Mesenchymal stem cell (in vitro differentiated cells and primary cell): ENCODE measurements around the gene TMEM63B.
A peak's percentile ranks its signal among the peaks of the same experiment; 100 is the strongest.
"Not testable (repeated sequence)": the region's sequence is repeated elsewhere in the genome, so short reads cannot be mapped to it uniquely, and the experiment has no call there.

Experiments
- DNase-seq: peaks from one replicate; pipeline ENCODE4 v3.0.0-alpha.2; 2013
- H2AFZ ChIP-seq: one replicate; pipeline ENCODE4 v1.6.1; 2013; ENCODE audit warnings: low read depth, mild to moderate bottlenecking, control low read depth, inconsistent platforms, low read length, moderate library complexity
- H2AK5ac ChIP-seq: 2 replicates; pipeline ENCODE4 v1.6.1; 2013; ENCODE audit warnings: low read length, moderate library complexity, mild to moderate bottlenecking, inconsistent platforms; ENCODE audit not compliant: severe bottlenecking
- H2BK120ac ChIP-seq: one replicate; pipeline ENCODE4 v1.6.1; 2013; ENCODE audit warnings: low read depth, mild to moderate bottlenecking, inconsistent platforms, low read length, moderate library complexity
- H2BK12ac ChIP-seq, 2 experiments: one replicate each; pipeline ENCODE4 v1.6.1; 2013; ENCODE audit warnings: inconsistent platforms in 2 of 2, low read length in 2 of 2, mild to moderate bottlenecking in 2 of 2, moderate library complexity in 2 of 2, control low read depth in 1 of 2
- H2BK15ac ChIP-seq: one replicate; pipeline ENCODE4 v1.6.1; 2013; ENCODE audit warnings: mild to moderate bottlenecking, low read depth, inconsistent platforms; ENCODE audit not compliant: poor library complexity, severe bottlenecking
- H2BK5ac ChIP-seq: 2 replicates; pipeline ENCODE4 v1.6.1; 2013; ENCODE audit warnings: low read depth, mild to moderate bottlenecking, low read length, control low read depth, inconsistent platforms; ENCODE audit not compliant: poor library complexity, severe bottlenecking
- H3K14ac ChIP-seq, 2 experiments: one replicate each; pipeline ENCODE4 v1.6.1; 2013; ENCODE audit warnings: inconsistent platforms in 2 of 2, low read length in 2 of 2, control low read depth in 1 of 2, mild to moderate bottlenecking in 1 of 2, moderate library complexity in 1 of 2
- H3K18ac ChIP-seq, 2 experiments: one replicate each; pipeline ENCODE4 v1.6.1; 2013; ENCODE audit warnings: inconsistent platforms in 2 of 2, low read length in 2 of 2, control low read depth in 1 of 2, low read depth in 1 of 2, mild to moderate bottlenecking in 1 of 2
- H3K23ac ChIP-seq, 2 experiments: one replicate each; pipeline ENCODE4 v1.6.1; 2013; ENCODE audit warnings: inconsistent platforms in 2 of 2, low read length in 2 of 2, mild to moderate bottlenecking in 2 of 2, moderate library complexity in 2 of 2, control low read depth in 1 of 2
- H3K27ac ChIP-seq: 2 replicates; pipeline ENCODE4 v1.5.1; 2013; ENCODE audit warnings: mild to moderate bottlenecking, moderate library complexity, low read length, control low read depth, inconsistent platforms; ENCODE audit not compliant: poor library complexity, severe bottlenecking
- H3K27me3 ChIP-seq, 2 experiments: 2 replicates each; pipeline versions ENCODE4 v1.6.1 to v1.7.0; 2013; ENCODE audit warnings: low read length in 2 of 2, mild to moderate bottlenecking in 2 of 2, moderate library complexity in 2 of 2, control low read depth in 1 of 2, inconsistent platforms in 1 of 2; ENCODE audit not compliant: control insufficient read depth in 1 of 2, insufficient read depth in 1 of 2
- H3K36me3 ChIP-seq, 2 experiments: 2 replicates each; pipeline versions ENCODE4 v1.6.1 to v1.7.0; 2013; ENCODE audit warnings: low read length in 2 of 2, control low read depth in 1 of 2, inconsistent platforms in 1 of 2, low read depth in 1 of 2, mild to moderate bottlenecking in 1 of 2; ENCODE audit not compliant: insufficient read depth in 2 of 2, control insufficient read depth in 1 of 2
- H3K4ac ChIP-seq, 2 experiments: one replicate each; pipeline ENCODE4 v1.6.1; 2013; ENCODE audit warnings: inconsistent platforms in 2 of 2, low read length in 2 of 2, mild to moderate bottlenecking in 2 of 2, moderate library complexity in 2 of 2, control low read depth in 1 of 2, low read depth in 1 of 2
- H3K4me1 ChIP-seq: 2 replicates; pipeline ENCODE4 v1.6.1; 2013; ENCODE audit warnings: low read depth, low read length, control low read depth; ENCODE audit not compliant: control insufficient read depth, insufficient read depth
- H3K4me2 ChIP-seq: 2 replicates; pipeline ENCODE4 v1.6.1; 2013; ENCODE audit warnings: low read length, mild to moderate bottlenecking, inconsistent platforms; ENCODE audit not compliant: poor library complexity, severe bottlenecking
- H3K4me3 ChIP-seq, 2 experiments: 2 replicates each; pipeline versions ENCODE4 v1.5.1 to v1.7.0; 2013; ENCODE audit warnings: low read length in 2 of 2, mild to moderate bottlenecking in 2 of 2, control low read depth in 1 of 2, low read depth in 1 of 2; ENCODE audit not compliant: insufficient read depth in 1 of 2
- H3K79me1 ChIP-seq: replicated peaks from 2 replicates; pipeline ENCODE4 v1.6.1; 2013; ENCODE audit warnings: mild to moderate bottlenecking, control low read depth, low read length, inconsistent platforms; ENCODE audit not compliant: poor library complexity, severe bottlenecking
- H3K9ac ChIP-seq: 2 replicates; pipeline ENCODE4 v1.7.0; 2013; ENCODE audit warnings: mild to moderate bottlenecking, low read length, moderate library complexity
- H3K9me3 ChIP-seq: 2 replicates; pipeline ENCODE4 v1.7.0; 2013; ENCODE audit warnings: mild to moderate bottlenecking, low read length; ENCODE audit not compliant: control insufficient read depth
- H4K8ac ChIP-seq: one replicate; pipeline ENCODE4 v1.6.1; 2013; ENCODE audit warnings: inconsistent platforms, mild to moderate bottlenecking, low read length, moderate library complexity
- H4K91ac ChIP-seq: one replicate; pipeline ENCODE4 v1.6.1; 2013; ENCODE audit warnings: mild to moderate bottlenecking, low read length, inconsistent platforms
- WGBS: methylation state at CpG from one replicate; pipeline ENCODE4 v1.1.7; 2013; ENCODE audit warnings: mixed read lengths; 5-methylcytosine and 5-hydroxymethylcytosine counted together

The TMEM63B gene

GRCh38 chr6:44183783-44184182 lies 56.4 kb downstream of the TMEM63B start:
- no peak overlapping the region for H4K91ac ChIP-seq
- no peak overlapping the region for H2BK15ac ChIP-seq
- no peak overlapping the region for H2AFZ ChIP-seq
- no peak overlapping the region for H3K23ac ChIP-seq
- no peak overlapping the region for H3K4me3 ChIP-seq
- H3K27ac ChIP-seq = no peak overlapping the region
- H3K4me1 ChIP-seq = peaks cover 4% of the 10 kb centered on the region
- H3K14ac ChIP-seq = no peak overlapping the region
- H3K4me2 ChIP-seq = no peak overlapping the region
- no peak overlapping the region for H3K4ac ChIP-seq
- H2BK120ac ChIP-seq = no peak overlapping the region
- no peak overlapping the region for H2BK12ac ChIP-seq
- H2BK5ac ChIP-seq = no peak overlapping the region
- H3K79me1 ChIP-seq = no peaks in the 10 kb centered on the region
- H4K8ac ChIP-seq = no peak overlapping the region
- H2AK5ac ChIP-seq = no peak overlapping the region
- no peaks in the 10 kb centered on the region for H3K9me3 ChIP-seq
- no peak for DNase-seq
- no peak overlapping the region for H3K9ac ChIP-seq
- H3K18ac ChIP-seq = no peak overlapping the region
- peaks cover 15 to 26% of the 10 kb centered on the region in 2 experiments for H3K27me3 ChIP-seq
- H3K36me3 ChIP-seq = no peaks in the 10 kb centered on the region
- 53% methylated on average over 6 of the region's 9 CpGs for WGBS

GRCh38 chr6:44185356-44185755 lies 58.0 kb downstream of the TMEM63B start:
- not testable (repeated sequence) for H2BK120ac ChIP-seq, H2BK15ac ChIP-seq, H3K4ac ChIP-seq, H3K14ac ChIP-seq, H2BK5ac ChIP-seq, H3K79me1 ChIP-seq, H3K23ac ChIP-seq, H3K4me2 ChIP-seq, H3K9me3 ChIP-seq, H3K9ac ChIP-seq, H2BK12ac ChIP-seq, H2AK5ac ChIP-seq, H4K8ac ChIP-seq, H3K18ac ChIP-seq, H3K36me3 ChIP-seq, H3K4me1 ChIP-seq, H2AFZ ChIP-seq, DNase-seq, H4K91ac ChIP-seq, H3K27ac ChIP-seq, H3K4me3 ChIP-seq
- WGBS = 90% methylated on average over 5 of the region's 7 CpGs
- H3K27me3 ChIP-seq = peaks cover 15 to 26% of the 10 kb centered on the region in 2 experiments

- Histone ChIP-seq H3K4me1 (peaks cover 2% of the 10 kb centered on the region), H3K9ac (no peak overlapping the region), H2BK5ac (no peak overlapping the region), H3K14ac (peak overlapping the region in 1 of 2 experiments; percentile 51), H3K9me3 (no peaks in the 10 kb centered on the region), H3K27me3 (peaks cover 15 to 26% of the 10 kb centered on the region in 2 experiments), H2BK15ac (no peak overlapping the region), H2AFZ (no peak overlapping the region), H2AK5ac (no peak overlapping the region), H3K4me3 (no peak overlapping the region), H3K36me3 (no peaks in the 10 kb centered on the region), H3K79me1 (no peaks in the 10 kb centered on the region), H2BK120ac (no peak overlapping the region), H3K18ac (no peak overlapping the region), H3K27ac (no peak overlapping the region), H3K4ac (no peak overlapping the region), H3K23ac (no peak overlapping the region), H3K4me2 (no peak overlapping the region), H4K91ac (no peak overlapping the region), H4K8ac (peak overlapping the region; percentile 52), H2BK12ac (no peak overlapping the region)
- WGBS = 26% methylated on average over 9 of the region's 9 CpGs
- DNase-seq = no peak
These were observed 58.7 kb downstream of the TMEM63B start for GRCh38 chr6:44185953-44186634.

GRCh38 chr6:44186635-44187025 lies 59.3 kb downstream of the TMEM63B start:
- Histone ChIP-seq H3K4me3 (no peak overlapping the region), H3K9me3 (no peaks in the 10 kb centered on the region), H3K4ac (no peak overlapping the region), H3K4me1 (peaks cover 2% of the 10 kb centered on the region), H2AK5ac (no peak overlapping the region), H3K36me3 (no peaks in the 10 kb centered on the region), H3K27ac (no peak overlapping the region), H4K91ac (no peak overlapping the region), H2AFZ (no peak overlapping the region), H2BK12ac (no peak overlapping the region), H3K27me3 (peaks cover 15 to 26% of the 10 kb centered on the region in 2 experiments), H3K14ac (no peak overlapping the region), H3K4me2 (no peak overlapping the region), H4K8ac (no peak overlapping the region), H2BK15ac (no peak overlapping the region), H2BK120ac (no peak overlapping the region), H3K9ac (no peak overlapping the region), H3K18ac (no peak overlapping the region), H3K79me1 (no peaks in the 10 kb centered on the region), H3K23ac (no peak overlapping the region), H2BK5ac (no peak overlapping the region)
- 88% methylated on average over 5 of the region's 7 CpGs for WGBS
- DNase-seq = no peak
